Measurements from ENCODE around the gene UGT8.
"Not testable (repeated sequence)": the region's sequence is repeated elsewhere in the genome, so short reads cannot be mapped to it uniquely, and the experiment has no call there.

Gene UGT8, protein sequence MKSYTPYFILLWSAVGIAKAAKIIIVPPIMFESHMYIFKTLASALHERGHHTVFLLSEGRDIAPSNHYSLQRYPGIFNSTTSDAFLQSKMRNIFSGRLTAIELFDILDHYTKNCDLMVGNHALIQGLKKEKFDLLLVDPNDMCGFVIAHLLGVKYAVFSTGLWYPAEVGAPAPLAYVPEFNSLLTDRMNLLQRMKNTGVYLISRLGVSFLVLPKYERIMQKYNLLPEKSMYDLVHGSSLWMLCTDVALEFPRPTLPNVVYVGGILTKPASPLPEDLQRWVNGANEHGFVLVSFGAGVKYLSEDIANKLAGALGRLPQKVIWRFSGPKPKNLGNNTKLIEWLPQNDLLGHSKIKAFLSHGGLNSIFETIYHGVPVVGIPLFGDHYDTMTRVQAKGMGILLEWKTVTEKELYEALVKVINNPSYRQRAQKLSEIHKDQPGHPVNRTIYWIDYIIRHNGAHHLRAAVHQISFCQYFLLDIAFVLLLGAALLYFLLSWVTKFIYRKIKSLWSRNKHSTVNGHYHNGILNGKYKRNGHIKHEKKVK

DNA sequence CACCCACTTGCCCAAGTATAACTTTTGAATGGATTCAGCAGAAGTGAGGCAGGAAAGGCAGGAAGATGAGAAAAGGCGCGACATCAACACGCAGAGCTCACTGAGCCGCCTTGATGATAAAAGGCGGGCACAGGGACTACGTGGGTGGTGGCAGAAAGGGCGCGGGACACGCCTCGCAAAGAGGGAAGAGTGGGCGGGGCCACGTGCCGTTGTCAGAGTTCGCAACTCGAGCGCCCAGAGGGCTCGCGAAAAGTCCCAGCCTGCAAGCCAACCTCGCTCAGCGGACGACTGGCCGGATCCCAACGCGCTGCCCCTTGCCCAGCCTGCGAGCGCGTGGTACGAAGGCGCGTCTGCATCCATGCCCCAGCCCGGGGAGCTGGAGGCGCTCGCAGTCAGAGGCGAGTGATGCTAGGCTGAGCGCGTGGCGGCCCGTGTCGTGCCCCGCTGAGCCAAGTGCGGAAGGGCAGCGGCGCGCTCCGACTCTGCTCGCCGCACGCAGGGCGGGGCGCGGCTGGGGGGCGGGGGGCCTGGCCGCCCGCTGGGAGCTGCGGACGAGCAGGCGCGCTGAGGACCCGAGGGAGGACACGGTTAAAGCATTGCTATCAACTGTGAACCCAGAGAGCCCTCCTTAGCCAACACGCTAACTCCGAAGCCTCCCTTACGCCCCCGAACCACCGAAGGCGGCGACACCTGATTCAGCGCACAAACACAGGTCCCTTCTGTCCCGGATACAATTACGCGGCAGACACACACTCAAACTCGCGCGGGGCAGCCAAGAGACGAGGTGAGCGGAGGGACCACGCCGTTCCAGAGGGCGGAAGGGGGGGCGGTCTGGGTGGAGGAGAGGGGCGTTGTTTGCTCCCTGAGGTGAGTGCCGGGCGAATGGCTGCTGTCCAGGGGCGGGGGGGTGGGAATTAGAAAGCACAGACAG, at the start of gene UGT8:
Gene UGT8, plus strand, starts transcription at position 617 of the 931 bp plus-strand sequence. CDS start 24,074 bp downstream, outside the sequence.
- DNase-seq (ENCODE audit: low read depth) = no peak

DNA sequence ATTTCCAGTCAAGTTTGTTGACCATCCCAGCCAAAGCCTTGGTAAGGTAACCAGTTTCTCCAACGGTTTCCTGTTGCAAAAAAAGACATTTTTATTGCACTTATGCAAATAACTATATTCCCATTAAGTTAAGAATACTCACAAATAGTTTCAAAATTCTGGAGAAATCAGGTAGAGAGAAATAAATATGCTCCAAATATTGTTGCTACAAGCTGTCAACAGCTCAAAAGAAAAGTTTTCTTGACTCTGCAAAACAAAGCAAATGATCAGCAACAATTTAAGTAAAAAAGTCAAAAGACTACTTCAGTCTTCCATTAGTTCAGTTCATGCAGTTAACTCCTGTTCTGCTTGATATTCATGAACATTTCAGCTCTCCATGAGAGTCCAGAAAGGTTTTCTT, 49.0 kb upstream of the UGT8 start:
- no peak for DNase-seq (ENCODE audit: low read depth)

DNA sequence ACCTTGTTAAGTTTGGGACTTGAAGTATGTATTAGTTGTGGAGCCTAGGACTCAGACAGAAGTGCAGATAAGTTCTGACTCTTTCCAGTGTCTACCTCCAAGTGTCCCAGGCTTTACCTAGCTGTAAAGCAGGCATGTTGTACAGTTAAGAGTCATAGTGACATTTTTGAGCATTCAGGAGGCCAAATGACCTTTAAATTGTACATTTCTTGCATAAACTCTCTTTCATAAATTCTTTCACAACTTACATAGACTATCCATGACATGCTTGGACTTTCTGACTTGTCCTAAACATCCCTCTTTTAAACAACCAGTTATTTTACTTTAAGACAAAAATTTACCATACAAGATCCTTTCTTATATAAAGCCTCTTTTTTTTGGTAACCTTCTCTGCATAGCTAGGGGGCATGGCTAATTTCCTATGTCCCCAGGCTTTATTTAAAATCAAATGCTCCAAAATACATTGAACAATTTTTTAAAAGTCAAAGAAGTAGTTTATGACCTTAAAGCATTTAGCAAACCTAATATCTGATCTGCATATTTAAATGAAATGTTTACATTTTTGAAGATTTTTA, 40.1 kb upstream of the UGT8 start:
- no peak for DNase-seq (ENCODE audit: low read depth)

DNA sequence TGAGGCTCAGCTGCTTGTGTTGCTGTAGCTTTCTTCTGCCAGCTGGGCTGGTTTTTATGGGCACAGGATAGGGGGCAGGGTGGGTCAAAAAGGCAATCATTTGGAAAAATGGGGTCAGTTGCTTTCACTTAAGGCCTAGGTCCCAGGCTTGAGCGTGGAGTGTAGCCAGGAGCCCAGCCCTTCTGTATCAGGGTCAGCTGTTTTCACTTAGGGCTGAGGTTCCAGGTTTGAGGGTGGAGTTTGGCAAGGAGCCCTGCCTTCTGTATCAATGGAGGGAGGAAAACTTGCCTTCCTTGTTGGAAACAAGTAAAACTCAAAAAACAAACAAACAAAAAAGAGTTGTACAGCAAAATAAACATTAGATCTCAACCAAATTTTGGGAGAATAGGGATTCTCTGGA, 37.0 kb upstream of the UGT8 start:
- no peak for DNase-seq (ENCODE audit: low read depth)

DNA sequence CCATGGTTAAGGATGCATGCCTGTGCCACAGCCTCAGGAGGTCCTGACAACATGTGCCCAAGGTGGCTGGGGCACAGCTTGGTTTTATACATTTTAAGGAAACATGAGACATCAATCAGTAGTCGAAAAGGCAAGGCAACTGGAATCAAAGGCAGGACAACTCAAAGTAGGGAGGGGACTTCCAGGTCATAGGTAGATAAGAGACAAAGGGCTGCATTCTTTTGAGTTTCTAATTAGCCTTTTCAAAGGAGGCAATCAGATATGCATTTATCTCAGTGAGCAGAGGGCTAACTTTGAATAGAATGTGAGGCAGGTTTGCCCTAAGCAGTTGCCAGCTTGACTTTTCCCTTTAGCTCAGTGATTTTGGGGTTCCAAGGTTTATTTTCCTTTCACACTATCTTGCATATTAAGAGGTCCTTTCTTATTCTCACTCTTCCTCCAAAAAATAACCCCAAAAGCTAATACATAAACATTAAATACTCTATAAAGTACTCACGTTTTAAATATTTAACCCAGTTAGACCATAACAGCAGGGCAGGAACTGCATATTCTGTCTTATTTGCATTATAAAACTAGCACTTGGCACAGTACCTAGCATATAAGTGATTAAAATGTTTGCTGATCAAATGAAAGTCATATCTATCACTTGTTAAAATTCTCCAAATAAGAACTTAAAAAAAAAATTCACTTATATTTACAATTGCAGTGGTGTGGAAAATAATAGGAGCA, 36.3 kb upstream of the UGT8 start:
- no peak for DNase-seq (ENCODE audit: low read depth)

DNA sequence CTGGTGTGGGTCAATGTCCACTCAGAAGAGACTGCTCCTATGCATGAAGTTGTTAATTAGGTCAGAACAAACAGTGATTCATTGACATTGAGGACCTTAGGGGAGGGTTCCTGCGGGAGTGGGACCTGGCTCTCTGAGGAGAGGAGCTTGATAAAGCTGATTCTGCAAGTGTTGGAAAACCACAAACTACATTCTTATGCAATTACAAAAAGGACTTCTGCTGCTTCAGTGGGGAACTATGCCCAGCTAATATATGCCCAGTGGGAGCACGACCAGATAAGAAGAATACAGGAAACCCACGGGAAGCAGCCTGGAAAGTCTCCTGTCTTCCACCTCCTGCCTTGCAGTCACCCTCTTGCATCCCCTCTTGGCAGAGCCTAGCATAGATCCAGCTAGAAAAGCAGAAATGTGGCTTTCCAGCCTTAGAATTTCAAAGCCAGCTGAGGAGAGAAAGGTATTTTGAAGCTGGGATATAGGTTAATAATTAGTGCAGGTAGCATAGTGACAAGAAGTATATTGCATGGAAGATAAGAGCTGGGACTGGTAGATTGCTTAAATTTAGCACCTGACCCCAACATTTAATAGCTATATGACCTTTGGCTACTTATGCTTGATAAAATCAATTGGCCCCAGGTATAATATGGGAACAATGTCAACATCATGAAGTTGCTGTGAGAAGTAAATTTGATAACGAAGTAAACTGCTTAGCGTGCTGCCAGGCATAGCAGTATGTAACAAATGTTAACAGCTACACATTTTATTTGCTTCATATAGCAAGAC, 34.9 kb upstream of the UGT8 start:
- DNase-seq (ENCODE audit: low read depth) = no peak

DNA sequence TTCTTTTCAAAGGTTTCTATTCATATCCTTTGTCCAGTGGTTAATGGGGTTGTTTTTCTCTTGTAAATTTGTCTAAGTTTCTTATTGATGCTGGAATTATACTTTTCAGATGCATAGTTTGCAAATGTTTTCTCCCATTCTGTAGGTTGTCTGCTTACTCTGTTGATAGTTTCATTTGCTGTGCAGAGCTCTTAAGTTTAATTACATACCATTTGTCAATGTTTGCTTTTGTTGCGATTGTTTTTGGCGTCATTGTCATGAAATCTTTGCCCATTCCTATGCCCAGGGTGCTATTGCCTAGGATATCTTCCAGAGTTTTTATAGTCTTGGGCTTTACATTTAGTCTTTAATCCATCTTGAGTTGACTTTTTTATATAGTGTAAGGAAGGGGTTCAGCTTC, 21.2 kb upstream of the UGT8 start:
- DNase-seq (ENCODE audit: low read depth) = no peak

DNA sequence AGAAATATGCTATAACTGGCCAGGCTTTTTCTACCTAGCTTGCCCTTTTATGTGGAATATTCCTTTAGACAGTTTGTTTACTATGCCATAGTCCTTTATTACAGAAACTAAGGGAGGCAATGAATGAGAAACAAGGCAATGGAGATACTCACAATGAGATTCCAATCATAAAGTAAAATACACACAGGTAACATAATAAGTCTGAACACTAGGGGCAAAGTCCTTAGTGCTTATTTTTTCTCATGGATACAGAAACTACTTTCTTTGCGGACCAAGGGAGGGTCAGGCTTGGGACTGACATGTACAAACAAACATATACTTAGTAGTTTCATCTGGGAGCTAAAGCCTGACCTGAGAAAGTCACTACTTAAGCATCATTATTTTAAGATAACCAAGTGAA, 16.0 kb upstream of the UGT8 start:
- no peak for DNase-seq (ENCODE audit: low read depth)

DNA sequence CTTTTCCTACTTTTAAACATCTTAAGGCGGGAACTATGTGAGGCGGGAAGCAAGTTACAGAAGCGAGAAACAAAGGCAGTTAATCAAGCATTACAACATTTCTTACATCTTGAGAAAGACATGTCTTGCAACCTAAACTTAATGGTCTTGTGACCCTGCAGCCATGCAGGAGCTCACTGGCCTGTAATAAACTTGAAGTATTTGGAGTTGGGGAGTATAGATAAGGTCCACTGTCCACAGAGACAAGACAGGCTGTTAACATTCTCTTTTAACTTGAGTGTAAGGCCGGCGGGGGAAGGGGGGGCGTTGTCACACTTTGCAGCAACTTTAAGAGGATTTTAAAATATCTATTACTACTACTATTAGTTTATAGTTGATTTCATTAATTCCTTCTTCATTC, 10.3 kb upstream of the UGT8 start:
- DNase-seq (ENCODE audit: low read depth) = no peak

DNA sequence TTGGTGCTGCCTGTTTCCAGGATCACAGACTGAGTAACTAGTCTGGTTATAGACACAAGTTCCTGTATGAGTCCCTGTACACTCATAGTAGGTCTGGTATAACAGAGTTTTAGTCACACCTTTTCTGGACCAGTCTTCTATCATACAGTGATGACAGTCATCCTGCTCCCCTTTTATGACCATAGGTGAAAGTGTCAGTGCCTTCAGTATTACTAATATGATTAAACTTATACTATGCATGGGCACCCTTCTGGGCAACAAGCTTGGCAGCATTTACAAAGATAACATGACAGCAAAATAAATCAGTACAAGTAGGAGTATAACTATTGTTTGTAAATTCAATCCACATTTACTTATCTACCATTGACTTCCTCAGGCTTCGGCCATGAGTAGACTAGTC, 8.2 kb upstream of the UGT8 start:
- not testable (repeated sequence) for DNase-seq (ENCODE audit: low read depth)

DNA sequence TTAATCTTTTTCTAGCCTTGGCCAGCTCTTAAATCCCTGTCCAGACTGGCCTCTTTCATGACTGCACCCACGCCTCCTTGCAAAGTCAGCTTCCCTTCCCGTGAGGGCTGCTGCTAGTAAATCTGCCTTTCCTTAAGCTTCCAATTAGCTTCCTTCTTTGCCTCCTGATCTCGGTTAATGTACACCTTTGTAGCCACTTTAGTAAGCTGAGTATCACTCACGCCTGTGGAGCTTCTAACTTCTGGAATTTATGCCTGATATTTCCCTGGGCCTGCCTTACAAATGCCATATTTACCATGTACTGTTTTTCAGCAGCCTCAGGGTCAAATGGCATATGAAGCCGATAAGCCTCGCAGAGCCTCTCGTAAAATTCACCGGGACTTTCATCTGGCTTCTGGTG, 5.1 kb upstream of the UGT8 start:
- no peak for DNase-seq (ENCODE audit: low read depth)

DNA sequence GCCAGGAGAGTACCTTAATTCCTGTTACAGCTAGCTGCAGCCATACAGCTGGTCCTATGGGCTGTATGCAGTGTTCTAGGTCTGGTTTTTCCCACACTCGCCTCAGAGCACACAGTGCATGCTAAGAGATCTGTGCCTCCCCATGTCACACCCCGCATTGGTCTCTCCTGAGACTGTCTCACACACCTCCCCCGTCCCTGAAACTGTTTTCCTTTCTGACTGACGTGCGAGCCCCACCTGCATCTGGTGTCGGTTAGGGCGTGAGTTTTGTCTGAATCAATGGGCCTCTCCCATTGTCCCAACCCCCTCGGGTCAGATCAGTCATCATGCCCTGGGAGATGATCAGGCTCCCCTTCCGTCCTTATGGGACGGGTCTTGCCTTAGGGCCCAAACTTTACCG, 3.4 kb upstream of the UGT8 start:
- DNase-seq (ENCODE audit: low read depth) = no peak

DNA sequence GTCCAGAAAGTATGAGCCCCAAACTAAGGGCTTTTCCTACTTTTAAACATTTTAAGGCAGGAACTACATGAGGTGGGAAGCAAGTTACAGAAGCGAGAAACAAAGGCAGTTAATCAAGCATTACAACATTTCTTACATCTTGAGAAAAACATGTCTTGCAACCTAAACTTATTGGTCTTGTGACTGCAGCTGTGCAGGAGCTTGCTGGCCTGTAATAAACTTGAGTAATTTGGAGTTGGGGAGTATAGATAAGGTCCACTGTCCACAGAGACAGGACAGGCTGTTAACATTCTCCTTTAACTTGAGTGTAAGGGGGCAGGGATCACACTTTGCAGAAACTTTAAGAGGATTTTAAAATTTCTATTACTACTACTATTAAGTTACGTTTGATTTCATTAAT, 2.7 kb upstream of the UGT8 start:
- DNase-seq (ENCODE audit: low read depth) = no peak

DNA sequence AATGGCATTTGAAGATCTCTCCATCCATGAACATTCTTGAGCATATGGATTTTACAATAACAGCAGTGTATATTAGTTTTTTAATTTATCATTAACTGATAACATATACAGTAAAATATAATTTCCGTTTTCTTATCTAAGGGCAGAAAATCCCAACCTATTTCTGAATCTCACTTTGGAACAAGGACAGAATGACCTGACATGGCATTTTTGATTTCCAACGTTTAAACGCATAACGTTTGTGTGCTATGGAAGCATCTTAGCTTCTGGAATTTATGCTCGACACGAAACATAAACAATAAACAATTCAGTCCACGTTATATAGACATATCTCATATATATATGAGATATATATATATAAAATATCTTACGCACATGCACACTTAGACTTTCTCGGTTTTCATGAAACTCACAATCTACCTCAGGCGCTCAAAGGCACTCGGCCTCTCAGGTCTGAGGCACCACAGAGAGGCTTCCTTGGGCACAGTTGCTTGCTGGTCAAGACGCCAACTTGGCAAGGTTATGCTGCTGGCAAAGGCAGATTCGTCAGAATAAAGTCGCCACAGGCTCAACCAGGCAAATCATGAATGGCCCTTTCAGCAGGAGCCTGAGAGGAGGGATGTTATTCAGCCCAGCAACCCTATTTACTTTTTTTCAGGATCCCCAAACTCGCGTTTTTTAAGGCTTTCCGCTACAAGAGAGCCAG, 1.0 kb upstream of the UGT8 start:
- no peak for DNase-seq (ENCODE audit: low read depth)

DNA sequence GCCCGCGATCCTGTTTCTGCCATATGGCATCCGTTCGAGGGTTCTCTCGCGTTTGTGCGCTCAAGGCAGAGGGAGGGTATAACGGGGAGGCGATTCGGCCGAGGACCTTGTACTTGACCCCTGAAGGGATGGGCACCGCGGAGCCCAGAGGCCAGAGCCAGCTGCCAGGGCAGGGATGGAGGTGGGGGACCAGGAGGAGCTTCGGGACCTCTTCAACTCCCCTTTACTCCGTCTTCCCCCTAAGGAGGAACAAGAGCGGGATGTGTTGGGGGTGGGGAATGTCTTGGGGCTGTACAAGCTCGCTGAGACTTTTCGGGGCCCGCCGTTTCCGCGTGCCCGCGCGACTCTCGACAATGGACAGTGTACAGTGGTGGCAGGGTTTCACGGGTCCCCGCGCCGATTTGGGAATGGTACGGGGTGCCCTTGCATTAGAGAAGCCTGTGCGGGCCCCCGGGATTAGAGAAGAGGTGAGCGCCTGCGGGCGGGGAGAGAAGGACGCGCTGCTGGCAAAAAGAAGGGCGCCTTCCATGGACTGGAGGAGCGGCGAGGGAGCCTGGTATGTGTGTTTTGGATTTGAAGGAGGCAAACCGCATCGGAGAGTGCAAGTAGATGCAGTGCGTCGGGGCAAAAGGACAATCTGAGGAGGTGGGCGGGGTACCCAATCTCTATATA, 760 bp downstream of the UGT8 start:
- DNase-seq (ENCODE audit: low read depth) = no peak

DNA sequence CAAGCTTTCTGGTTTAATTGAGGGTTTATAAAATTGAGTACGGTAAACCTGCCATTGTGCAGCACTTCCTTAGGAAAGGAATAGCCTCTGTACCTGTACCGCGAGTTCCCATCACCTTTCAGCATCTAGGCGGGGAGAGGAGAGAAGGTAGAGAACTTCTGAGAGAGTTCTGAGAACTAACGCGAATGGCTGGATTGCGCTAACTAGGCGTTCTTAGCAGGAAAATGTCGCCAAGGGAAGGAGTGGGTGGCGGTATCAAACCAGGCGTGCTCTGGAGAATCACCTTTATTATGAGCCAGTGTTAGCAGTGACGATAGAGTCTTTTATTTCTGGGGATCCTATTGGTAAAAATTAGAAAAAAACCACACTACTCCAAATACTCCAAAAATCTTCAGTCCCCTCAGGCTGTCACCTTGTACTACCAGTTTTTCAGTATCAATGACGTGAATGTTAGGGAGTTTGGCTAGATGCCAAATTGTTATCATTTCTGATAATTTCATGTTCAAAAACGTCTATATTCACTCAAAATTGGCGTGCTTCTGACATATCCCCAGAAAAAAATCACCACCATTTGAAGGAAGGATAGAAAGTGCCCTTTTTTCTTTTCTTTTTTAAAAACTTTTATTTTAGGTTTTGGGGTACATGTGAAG, 1.4 kb downstream of the UGT8 start:
- no peak for DNase-seq (ENCODE audit: low read depth)

DNA sequence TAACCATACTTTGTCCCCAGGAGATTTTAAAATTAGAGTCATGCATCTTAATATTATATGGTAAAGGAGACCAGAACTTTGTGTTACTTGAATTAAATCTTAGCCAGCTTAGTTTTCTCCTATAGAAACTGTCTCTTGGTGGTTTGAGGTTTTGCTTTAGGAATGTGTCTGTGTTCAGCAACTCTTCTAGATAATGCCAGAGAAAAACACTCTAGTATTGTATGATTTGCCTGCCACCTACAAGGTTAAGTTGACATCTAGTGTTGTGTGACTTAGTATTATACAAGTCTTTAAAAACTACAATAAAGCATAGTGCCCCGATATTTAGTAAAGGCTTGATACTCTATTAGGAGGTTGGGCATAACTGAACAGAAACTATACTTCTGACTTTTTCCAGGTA, 2.1 kb downstream of the UGT8 start:
- no peak for DNase-seq (ENCODE audit: low read depth)

DNA sequence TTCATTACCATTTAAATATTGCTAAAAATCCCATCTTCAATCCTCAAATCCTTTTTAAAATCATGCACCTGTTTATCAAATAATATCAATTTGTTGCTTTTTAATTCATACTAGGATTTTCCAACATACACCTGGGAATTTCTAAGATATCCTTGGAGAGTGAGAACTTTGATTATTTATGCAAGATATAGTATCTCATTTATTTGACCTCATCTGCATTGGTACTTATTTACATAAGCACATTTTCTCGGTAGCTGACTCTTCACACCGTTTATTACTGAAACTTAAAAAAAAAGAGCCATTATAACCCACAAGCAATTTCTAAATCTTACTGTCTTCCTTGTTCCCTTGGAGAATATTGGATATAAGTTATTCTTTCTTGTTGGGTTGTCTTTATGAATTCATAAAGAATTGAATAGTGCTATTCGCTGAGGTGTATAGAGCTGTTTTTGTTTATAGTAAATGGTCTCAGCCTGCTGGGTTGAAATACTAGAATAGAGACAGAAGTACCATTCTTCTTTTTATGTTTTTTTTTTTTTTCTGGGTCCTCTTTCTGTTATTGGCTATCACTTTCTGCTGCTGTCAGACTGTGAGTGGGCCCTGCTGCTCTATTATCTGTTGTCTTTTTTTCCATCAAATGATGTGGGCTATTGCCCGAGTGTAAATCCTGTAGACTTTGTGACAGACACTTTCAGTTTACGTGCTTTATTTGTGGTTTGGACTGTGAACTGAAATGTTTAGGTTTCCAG, 2.9 kb downstream of the UGT8 start:
- no peak for DNase-seq (ENCODE audit: low read depth)

DNA sequence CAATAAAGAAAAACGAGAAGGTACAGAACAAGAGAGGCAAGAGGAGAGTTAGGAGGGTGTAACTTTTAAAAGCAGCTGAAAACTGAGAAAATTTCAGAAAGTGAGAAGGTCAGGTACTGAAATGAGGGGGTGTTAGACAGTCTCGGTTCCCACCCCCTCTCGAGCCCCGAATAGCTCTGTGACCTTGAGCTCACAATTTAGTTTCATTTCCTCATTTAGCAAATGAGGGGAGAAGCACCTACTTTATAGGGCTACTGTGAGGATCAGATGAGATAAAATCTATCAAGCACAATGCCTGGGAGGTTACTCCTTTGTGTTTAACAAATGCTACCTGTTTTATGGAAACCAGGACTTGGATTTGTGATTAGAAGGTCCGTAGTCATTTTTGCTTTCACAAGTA, 4.9 kb downstream of the UGT8 start:
- DNase-seq (ENCODE audit: low read depth) = no peak

Data from GM04503 (cell line).